ENCODE data around the gene RASA4.
"Not testable (repeated sequence)": the region's sequence is repeated elsewhere in the genome, so short reads cannot be mapped to it uniquely, and the experiment has no call there.

Gene RASA4

GRCh38 chr7:102545288-102545687 lies 71.3 kb downstream of the RASA4 start:
- not testable (repeated sequence) for DNase-seq (ENCODE audit: low read depth in 2 of 2, low spot score in 1 of 2)

DNA sequence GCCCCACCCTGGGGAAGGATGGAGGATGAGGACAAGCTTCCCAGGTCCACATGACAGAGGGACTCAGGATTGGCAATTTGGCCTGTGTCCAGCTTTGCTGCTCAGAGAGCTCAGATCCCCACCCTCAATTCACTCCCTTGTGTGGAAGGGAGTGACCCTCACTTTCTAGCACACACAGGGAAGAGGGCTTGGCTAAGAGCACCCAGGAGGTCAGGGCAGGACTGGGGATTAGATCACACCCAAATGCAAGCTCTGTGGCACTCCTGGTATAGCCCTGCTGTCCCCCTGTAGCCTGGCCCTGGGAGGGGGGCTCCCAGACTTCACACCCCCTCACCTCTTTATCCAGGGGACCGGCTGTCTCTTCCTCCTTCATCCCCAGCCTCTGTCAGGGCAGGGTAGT lies 72.2 kb downstream of the RASA4 start:
- DNase-seq (ENCODE audit: low read depth in 2 of 2, low spot score in 1 of 2) = not testable (repeated sequence)

DNA sequence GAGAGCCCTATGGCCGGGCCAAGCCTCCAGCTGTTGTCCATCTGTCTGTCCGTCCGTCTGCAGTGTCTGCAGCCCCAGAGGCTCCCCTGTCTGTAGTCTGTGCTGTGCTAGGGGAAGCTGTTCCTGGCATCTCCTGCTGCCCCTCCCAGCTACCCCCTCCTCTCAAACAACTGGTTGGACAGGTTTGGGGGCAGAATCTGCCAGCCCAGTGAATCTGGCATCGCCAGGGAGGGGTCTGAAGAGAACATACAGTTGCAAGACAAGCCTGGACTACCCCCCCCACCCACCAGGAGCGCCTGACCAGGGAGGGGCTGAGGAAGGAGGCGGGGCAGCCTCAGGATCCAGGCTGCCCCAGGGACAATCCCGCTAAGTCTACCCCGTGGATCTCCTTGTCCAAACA lies 73.0 kb downstream of the RASA4 start, which contains the start of gene UPK3BL2:
Gene UPK3BL2, minus strand, starts transcription at position 101 of the 400 bp plus-strand sequence. Its CDS starts 60 bp downstream, at position 41.
- DNase-seq (ENCODE audit: low read depth in 2 of 2, low spot score in 1 of 2) = not testable (repeated sequence)

- DNase-seq (ENCODE audit: low read depth in 2 of 2, low spot score in 1 of 2) = not testable (repeated sequence)
These were observed 73.8 kb downstream of the RASA4 start for GRCh38 chr7:102542771-102543170.

DNA sequence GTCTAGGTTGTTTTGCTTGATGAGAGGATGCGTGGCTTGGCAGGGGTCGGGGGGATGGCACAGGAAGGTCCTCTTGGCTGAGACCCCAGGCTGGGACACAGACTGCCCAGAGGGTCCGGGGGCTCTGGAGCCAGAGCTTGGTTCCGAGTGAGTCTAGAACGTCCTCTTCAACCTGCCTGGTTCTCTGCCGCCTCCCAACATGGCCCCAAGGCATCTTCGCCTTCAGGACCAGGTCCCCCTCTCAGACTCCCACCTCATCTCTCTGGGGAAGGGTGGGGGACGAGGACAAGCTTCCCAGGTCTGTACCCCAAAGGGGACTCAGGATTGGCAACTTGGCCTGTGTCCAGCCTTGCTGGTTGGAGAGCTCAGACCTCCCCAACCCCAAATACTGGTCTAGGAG lies 74.5 kb downstream of the RASA4 start:
- not testable (repeated sequence) for DNase-seq (ENCODE audit: low read depth in 2 of 2, low spot score in 1 of 2)

GRCh38 chr7:102540604-102541003 lies 76.0 kb downstream of the RASA4 start:
- not testable (repeated sequence) for DNase-seq (ENCODE audit: low read depth in 2 of 2, low spot score in 1 of 2)

- DNase-seq (ENCODE audit: low read depth in 2 of 2, low spot score in 1 of 2) = not testable (repeated sequence)
These were observed 81.4 kb downstream of the RASA4 start for GRCh38 chr7:102535062-102535615.

DNA sequence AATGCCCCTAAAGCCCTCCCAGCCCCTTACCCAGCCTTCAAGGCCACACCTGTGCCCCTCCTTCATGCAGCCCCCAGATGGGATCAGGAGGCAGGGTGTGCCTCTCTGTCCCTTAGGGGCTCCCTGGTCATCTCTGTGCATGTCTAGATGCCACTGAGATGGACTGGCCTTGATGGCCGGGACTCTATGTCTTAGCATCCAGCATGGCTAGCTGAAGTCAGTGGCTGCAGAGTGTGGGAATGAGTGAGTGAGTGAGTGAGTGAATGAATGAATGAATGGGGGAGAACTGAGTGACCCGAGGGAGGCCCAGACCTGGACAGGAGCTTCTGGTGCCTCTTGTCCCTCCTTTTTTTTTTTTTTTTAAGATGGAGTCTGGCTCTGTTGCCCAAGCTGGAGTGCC lies 84.4 kb downstream of the RASA4 start:
- DNase-seq (ENCODE audit: low read depth in 2 of 2, low spot score in 1 of 2) = not testable (repeated sequence)

GRCh38 chr7:102531583-102531982 lies 85.0 kb downstream of the RASA4 start:
- DNase-seq (ENCODE audit: low read depth in 2 of 2, low spot score in 1 of 2) = not testable (repeated sequence)

GRCh38 chr7:102527822-102528793 lies 88.4 kb downstream of the RASA4 start:
- DNase-seq (ENCODE audit: low read depth in 2 of 2, low spot score in 1 of 2) = not testable (repeated sequence)

GRCh38 chr7:102527182-102527581 lies 89.4 kb downstream of the RASA4 start:
- DNase-seq (ENCODE audit: low read depth in 2 of 2, low spot score in 1 of 2) = not testable (repeated sequence)

DNA sequence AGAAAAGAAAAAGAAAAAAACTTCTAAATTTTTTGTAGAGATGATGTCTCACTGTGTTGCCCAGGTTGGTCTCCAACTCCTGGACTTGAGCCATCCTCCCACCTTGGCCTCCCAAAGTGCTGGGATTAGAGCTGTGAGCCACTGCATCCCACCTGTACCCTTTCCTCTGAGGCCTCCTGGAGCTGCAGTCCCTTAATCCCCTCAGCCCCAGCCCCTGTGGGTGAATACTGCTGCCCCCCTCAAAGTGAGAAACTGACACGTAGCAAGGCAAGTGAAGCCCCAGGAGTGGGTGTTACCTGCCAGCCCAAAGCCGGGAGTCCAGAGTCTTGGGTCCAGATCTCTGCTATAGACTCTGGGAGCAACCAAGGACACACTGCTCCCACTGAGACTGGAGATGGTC lies 91.8 kb downstream of the RASA4 start:
- DNase-seq (ENCODE audit: low read depth in 2 of 2, low spot score in 1 of 2) = not testable (repeated sequence)
